GM12874 (cell line): ENCODE data around the gene MAPK13.

Source experiments
- CTCF ChIP-seq: IDR thresholded peaks from 2 replicates; pipeline ENCODE4 v1.5.1; 2011; ENCODE audit warnings: low read depth, mild to moderate bottlenecking, control low read depth, low read length, moderate library complexity; ENCODE audit not compliant: insufficient read depth

Gene MAPK13

DNA sequence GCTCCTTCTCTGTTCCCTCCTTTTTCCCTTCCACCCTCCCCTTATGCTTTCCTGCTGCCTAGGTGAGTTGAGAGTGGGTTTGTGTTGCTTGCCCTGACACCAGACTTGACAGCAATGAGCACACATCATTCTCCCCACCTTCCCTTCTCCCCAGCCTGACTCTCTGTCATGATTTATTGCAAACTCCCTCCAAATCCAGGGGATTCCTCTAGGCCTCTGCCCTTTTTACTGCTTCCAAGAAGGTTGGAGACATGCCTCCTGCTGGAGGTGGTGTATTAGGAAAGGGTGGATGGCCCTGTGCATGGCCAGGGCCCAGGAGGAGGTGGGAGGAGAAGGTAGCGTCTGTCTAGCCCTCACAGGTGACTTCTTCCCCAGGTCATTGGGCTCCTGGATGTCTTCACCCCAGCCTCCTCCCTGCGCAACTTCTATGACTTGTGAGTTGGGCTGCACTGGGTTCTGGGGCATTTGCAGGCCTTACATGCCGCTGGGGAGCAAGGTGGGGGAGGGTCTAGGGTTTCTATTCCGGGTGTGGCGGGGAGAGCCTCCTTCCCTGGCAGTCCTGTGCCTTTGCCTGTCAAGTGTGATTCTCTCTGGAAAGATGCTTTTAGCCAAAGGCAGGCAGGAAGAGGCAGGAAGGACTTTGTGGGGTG lies 2.1 kb downstream of the MAPK13 start:
- no peak for TF ChIP-seq CTCF

- TF ChIP-seq CTCF: no peak
These were observed 2.8 kb downstream of the MAPK13 start for GRCh38 chr6:36133148-36133547.

DNA sequence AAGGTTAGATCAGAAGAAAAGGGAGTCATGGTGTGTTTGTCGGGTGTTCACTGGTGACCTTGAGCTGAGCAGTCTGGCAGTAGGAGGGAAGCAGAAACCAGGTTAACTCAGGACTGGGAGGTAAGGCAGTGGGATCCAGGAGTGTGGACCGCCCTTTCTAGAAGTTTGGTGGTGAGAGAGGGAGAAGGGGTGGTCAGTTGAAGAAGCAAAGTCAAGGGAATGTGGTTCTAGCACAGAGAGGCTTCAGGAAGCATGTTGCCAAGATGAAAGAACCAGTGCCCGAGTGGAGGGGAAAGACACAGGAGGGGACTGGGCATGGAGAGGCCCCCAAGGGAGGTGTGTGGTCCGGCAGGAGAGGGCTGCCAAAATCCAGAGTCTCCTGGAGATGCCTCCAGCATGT lies 3.6 kb downstream of the MAPK13 start:
- TF ChIP-seq CTCF: no peak

DNA sequence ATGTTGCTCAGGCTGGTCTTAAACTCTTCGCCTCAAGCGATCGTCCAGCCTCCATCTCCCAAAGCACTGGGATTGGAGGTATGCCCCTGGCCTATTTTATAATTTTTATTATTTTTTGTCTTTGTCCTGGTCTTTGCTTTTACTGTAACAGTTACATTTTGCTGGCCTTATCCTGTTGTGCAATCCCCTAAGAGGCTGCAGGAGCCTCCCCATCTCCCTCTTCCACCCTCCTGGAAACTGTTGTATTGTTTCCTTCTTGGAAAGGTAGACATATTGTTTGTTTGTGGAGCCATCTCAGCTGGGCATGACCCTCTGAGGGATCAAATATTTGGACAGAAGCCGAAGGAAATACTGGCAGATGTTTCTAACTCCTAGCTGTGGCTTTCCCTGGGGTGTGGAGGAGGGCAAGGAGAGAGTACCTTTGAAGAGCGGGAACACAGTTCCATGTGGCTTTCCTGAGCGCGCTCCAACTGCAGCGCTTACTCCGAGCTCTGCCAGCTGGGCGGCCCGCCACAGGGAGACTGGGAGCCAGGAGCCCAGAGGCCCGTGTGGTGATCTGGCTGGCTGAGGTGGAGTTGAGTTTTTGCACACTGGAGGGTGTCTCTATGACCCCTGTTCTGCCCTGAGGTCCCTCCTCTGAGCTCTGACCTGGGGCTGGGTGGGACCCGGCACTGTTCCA lies 4.9 kb downstream of the MAPK13 start:
- no peak for TF ChIP-seq CTCF

- no peak for TF ChIP-seq CTCF
These were observed 5.7 kb downstream of the MAPK13 start for GRCh38 chr6:36136034-36136433.

- no peak for TF ChIP-seq CTCF
These were observed 6.2 kb downstream of the MAPK13 start for GRCh38 chr6:36136551-36136950.

DNA sequence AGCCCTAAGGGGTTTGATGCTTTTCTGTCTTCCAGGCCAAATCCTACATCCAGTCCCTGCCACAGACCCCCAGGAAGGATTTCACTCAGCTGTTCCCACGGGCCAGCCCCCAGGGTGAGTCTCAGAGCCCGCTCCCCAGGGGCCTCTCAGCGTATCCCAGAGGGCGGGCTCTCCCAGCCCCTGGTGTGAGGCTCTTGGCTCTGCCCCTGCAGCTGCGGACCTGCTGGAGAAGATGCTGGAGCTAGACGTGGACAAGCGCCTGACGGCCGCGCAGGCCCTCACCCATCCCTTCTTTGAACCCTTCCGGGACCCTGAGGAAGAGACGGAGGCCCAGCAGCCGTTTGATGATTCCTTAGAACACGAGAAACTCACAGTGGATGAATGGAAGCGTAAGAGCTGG lies 8.4 kb downstream of the MAPK13 start:
- no peak for TF ChIP-seq CTCF
